Neural progenitor cell (in vitro differentiated cells): Measurements from ENCODE around the gene ADGRG2. TPM values are rescaled to one million over a fixed set of nuclear protein-coding genes. Genes with fewer than 3 reads are reported as not detected.

ENCODE experiments used
- DNase-seq: peaks from one replicate; pipeline ENCODE4 v3.0.0-alpha.2; 2016; ENCODE audit warnings: low spot score
- H2AFZ ChIP-seq: fragments of 200-600 bp; sonication (generic); replicated peaks from 2 replicates; pipeline ENCODE4 v1.6.1; 2016; ENCODE audit warnings: antibody characterized with exemption
- H3F3A ChIP-seq: fragments of 200-600 bp; sonication (generic); 2 replicates; pipeline ENCODE4 v1.6.1; 2016; ENCODE audit warnings: antibody characterized with exemption, low read depth
- H3K27ac ChIP-seq: fragments of 200-600 bp; sonication (generic); 2 replicates; pipeline ENCODE4 v1.5.1; 2016; ENCODE audit warnings: mild to moderate bottlenecking
- H3K27me3 ChIP-seq: fragments of 200-600 bp; sonication (generic); 2 replicates; pipeline ENCODE4 v1.6.1; 2016; ENCODE audit warnings: mild to moderate bottlenecking, moderate library complexity
- H3K36me3 ChIP-seq: fragments of 200-600 bp; sonication (generic); 2 replicates; pipeline ENCODE4 v1.5.1; 2016
- H3K4me1 ChIP-seq: fragments of 200-600 bp; sonication (generic); 2 replicates; pipeline ENCODE4 v1.6.1; 2016; ENCODE audit warnings: mixed run types
- H3K4me2 ChIP-seq: fragments of 200-600 bp; sonication (generic); 2 replicates; pipeline ENCODE4 v1.6.1; 2016
- H3K4me3 ChIP-seq: fragments of 200-600 bp; sonication (generic); 2 replicates; pipeline ENCODE4 v1.5.1; 2016
- H3K79me2 ChIP-seq: fragments of 200-600 bp; sonication (generic); 2 replicates; pipeline ENCODE4 v1.6.1; 2016; ENCODE audit warnings: low read depth
- H3K9ac ChIP-seq: fragments of 200-600 bp; sonication (generic); 2 replicates; pipeline ENCODE4 v1.6.1; 2016
- H3K9me3 ChIP-seq: fragments of 200-600 bp; sonication (generic); 2 replicates; pipeline ENCODE4 v1.5.1; 2016; ENCODE audit warnings: low read depth
- H4K20me1 ChIP-seq: fragments of 200-600 bp; sonication (generic); 2 replicates; pipeline ENCODE4 v1.6.1; 2016; ENCODE audit warnings: low read depth
- H3K27ac Mint-ChIP-seq: 3 replicates; pipeline ENCODE4 v1.8.0; 2021; ENCODE audit warnings: mixed read lengths
- H3K27me3 Mint-ChIP-seq: 2 replicates; pipeline ENCODE4 v1.8.0; 2022; ENCODE audit warnings: low read depth, mild to moderate bottlenecking, inconsistent platforms, moderate library complexity, mixed read lengths; ENCODE audit not compliant: insufficient read depth
- H3K36me3 Mint-ChIP-seq: 3 replicates; pipeline ENCODE4 v1.8.0; 2021; ENCODE audit warnings: mixed read lengths
- H3K4me1 Mint-ChIP-seq: 3 replicates; pipeline ENCODE4 v1.8.0; 2021; ENCODE audit warnings: mixed read lengths
- H3K4me3 Mint-ChIP-seq: 3 replicates; pipeline ENCODE4 v1.8.0; 2021; ENCODE audit warnings: mild to moderate bottlenecking, moderate library complexity, mixed read lengths
- H3K9me3 Mint-ChIP-seq: 3 replicates; pipeline ENCODE4 v1.8.0; 2020; ENCODE audit warnings: mixed read lengths
- EZH2 ChIP-seq: fragments of 200-600 bp; sonication (generic); IDR thresholded peaks from 2 replicates; pipeline ENCODE4 v1.6.1; 2017; ENCODE audit warnings: antibody characterized with exemption, mild to moderate bottlenecking, moderate library complexity
- EZH2phosphoT487 ChIP-seq: fragments of 200-600 bp; sonication (generic); IDR thresholded peaks from 2 replicates; pipeline ENCODE4 v1.6.1; 2017; ENCODE audit warnings: antibody characterized with exemption
- total RNA-seq: library from RNA; depleted of rRNA; stranded (reverse); fragments of >200 nt; gene quantifications from 2 replicates; pipeline ENCODE4 v1.2.3, GENCODE V29; 2015; ENCODE audit warnings: low replicate concordance
- TF ChIP-seq, protein P1 (sequence below): fragments of 200-600 bp; sonication (generic); IDR thresholded peaks from 2 replicates; pipeline ENCODE4 v1.5.1; 2017; ENCODE audit warnings: antibody characterized with exemption, mild to moderate bottlenecking

Gene ADGRG2
- total RNA-seq, 1 donor from 2014 or later: 0.80 TPM

DNA sequence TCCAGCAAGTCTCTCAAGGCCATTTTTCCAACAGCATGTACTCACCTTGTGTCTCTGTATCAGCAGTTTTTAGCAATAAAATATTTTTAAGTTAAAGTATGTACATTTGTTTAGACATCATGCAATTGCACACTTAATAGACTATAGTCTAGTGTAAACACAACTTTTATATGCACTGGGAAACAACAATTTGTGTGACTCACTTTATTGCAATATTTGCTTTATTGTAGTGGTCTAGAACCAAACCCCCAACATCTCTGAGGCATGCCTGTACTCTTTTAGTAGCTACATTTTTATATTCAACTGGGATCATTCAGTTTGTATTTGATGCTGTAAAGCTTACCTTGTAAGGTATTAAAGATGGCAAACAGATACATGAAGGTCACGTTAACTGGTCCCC is 123.6 kb downstream of the ADGRG2 start:
- Mint-ChIP-seq H3K9me3 (no peaks in the 10 kb centered on the region), H3K27ac (no peak overlapping the region), H3K36me3 (no peaks in the 10 kb centered on the region), H3K4me3 (no peak overlapping the region), H3K4me1 (peaks cover 5% of the 10 kb centered on the region), H3K27me3 (no peaks in the 10 kb centered on the region)
- no peaks in the 10 kb centered on the region for H3K9me3 ChIP-seq
- no peaks in the 10 kb centered on the region for H3K36me3 ChIP-seq
- peaks cover 16% of the 10 kb centered on the region for H3F3A ChIP-seq
- no peaks in the 10 kb centered on the region for H3K79me2 ChIP-seq
- H3K4me3 ChIP-seq: no peak overlapping the region
- no peak overlapping the region for H3K9ac ChIP-seq
- TF ChIP-seq, protein P1, sequence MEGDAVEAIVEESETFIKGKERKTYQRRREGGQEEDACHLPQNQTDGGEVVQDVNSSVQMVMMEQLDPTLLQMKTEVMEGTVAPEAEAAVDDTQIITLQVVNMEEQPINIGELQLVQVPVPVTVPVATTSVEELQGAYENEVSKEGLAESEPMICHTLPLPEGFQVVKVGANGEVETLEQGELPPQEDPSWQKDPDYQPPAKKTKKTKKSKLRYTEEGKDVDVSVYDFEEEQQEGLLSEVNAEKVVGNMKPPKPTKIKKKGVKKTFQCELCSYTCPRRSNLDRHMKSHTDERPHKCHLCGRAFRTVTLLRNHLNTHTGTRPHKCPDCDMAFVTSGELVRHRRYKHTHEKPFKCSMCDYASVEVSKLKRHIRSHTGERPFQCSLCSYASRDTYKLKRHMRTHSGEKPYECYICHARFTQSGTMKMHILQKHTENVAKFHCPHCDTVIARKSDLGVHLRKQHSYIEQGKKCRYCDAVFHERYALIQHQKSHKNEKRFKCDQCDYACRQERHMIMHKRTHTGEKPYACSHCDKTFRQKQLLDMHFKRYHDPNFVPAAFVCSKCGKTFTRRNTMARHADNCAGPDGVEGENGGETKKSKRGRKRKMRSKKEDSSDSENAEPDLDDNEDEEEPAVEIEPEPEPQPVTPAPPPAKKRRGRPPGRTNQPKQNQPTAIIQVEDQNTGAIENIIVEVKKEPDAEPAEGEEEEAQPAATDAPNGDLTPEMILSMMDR: no peak
- H3K4me2 ChIP-seq: no peak overlapping the region
- H3K27me3 ChIP-seq: no peaks in the 10 kb centered on the region
- peaks cover 4% of the 10 kb centered on the region for H3K4me1 ChIP-seq
- no peak overlapping the region for H2AFZ ChIP-seq
- no peak for DNase-seq
- no peaks in the 10 kb centered on the region for H4K20me1 ChIP-seq
- no peak overlapping the region for H3K27ac ChIP-seq

DNA sequence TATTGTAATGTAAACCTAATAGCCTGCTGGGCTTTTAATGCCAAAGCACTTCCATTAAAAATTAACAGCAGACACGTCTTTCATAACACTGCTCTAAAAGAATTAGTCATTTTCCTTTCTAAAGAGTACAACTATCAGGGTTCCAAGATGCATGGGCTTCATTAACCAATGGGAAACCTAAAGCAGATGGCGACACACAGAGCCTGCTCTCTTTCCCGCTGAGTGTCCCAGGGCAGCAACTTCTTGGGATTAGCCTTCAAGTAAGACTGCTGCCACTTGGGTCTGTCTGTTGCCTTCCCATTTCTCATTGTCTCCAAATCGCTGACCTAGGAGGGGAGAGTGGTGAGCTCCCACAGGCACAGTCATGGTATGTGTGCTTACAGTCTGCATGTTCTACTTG is 124.4 kb downstream of the ADGRG2 start:
- Histone ChIP-seq H3K9me3 (no peaks in the 10 kb centered on the region), H3K27ac (no peak overlapping the region), H3K4me3 (no peak overlapping the region), H3K36me3 (no peaks in the 10 kb centered on the region), H2AFZ (no peak overlapping the region), H4K20me1 (no peaks in the 10 kb centered on the region), H3F3A (peaks cover 16% of the 10 kb centered on the region), H3K4me1 (peaks cover 4% of the 10 kb centered on the region), H3K4me2 (peak overlapping the region; percentile 11), H3K79me2 (no peaks in the 10 kb centered on the region), H3K9ac (no peak overlapping the region), H3K27me3 (no peaks in the 10 kb centered on the region)
- Mint-ChIP-seq H3K27ac (no peak overlapping the region), H3K36me3 (no peaks in the 10 kb centered on the region), H3K4me1 (peaks cover 5% of the 10 kb centered on the region), H3K27me3 (no peaks in the 10 kb centered on the region), H3K4me3 (no peak overlapping the region), H3K9me3 (no peaks in the 10 kb centered on the region)
- no peak for TF ChIP-seq EZH2phosphoT487
- TF ChIP-seq, protein P1: no peak
- TF ChIP-seq EZH2: no peak
- peak; percentile 40 for DNase-seq

DNA sequence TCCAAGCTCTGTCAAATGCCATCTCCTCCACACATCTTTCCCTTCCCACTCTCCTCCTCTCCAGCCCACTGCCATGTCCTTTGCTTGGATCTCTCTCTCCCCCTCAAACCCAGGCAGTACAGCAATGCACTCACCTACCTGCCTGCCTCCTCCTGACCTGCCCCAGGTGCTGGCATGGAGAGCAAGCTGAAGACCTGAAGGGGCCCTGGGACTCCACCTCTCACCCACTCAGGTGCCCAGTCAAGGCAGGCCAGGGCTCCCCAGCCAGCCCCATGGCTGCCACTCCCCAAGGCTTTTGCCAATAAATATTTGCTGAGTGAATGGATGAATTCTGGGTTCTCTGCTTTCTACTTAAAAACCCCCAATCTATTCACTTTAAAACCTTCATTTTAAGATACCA is 125.7 kb downstream of the ADGRG2 start:
- H3K27ac Mint-ChIP-seq: no peak overlapping the region
- Histone ChIP-seq H3K36me3 (no peaks in the 10 kb centered on the region), H3K9ac (no peak overlapping the region), H3K4me1 (peaks cover 4% of the 10 kb centered on the region), H3F3A (peaks cover 16% of the 10 kb centered on the region), H4K20me1 (no peaks in the 10 kb centered on the region), H3K4me2 (no peak overlapping the region), H2AFZ (no peak overlapping the region), H3K9me3 (no peaks in the 10 kb centered on the region), H3K27me3 (no peaks in the 10 kb centered on the region), H3K4me3 (no peak overlapping the region), H3K27ac (no peak overlapping the region), H3K79me2 (no peaks in the 10 kb centered on the region)
- no peak for DNase-seq
- H3K27me3 Mint-ChIP-seq: no peaks in the 10 kb centered on the region
- H3K4me1 Mint-ChIP-seq: peaks cover 5% of the 10 kb centered on the region
- no peak overlapping the region for H3K4me3 Mint-ChIP-seq
- no peaks in the 10 kb centered on the region for H3K9me3 Mint-ChIP-seq
- no peaks in the 10 kb centered on the region for H3K36me3 Mint-ChIP-seq
- TF ChIP-seq EZH2phosphoT487 (no peak), EZH2 (no peak)
- TF ChIP-seq, protein P1: no peak

DNA sequence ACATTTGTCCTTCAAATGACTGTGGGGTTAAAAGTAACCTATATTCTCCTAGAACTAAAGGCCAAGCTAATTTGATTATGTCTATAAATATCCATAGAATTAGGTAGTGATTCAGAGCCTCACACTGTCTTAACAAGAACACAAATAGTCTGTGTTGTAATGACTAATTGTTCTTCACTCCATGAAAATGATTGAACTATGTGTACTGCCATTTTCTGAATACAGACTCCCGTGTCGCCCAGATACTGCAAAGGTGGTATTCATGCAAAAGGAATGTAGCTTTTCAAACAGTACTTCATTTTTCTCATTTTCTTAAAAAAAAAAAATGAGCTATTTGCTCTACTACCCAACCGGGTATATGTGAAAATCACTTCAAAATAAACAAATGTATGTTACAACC is 127.0 kb downstream of the ADGRG2 start:
- Histone ChIP-seq H3F3A (peaks cover 16% of the 10 kb centered on the region), H3K27ac (no peak overlapping the region), H3K9me3 (no peaks in the 10 kb centered on the region), H3K27me3 (no peaks in the 10 kb centered on the region), H4K20me1 (no peaks in the 10 kb centered on the region), H3K4me3 (no peak overlapping the region), H3K4me2 (no peak overlapping the region), H3K79me2 (no peaks in the 10 kb centered on the region), H2AFZ (no peak overlapping the region), H3K9ac (no peak overlapping the region), H3K36me3 (no peaks in the 10 kb centered on the region), H3K4me1 (peaks cover 4% of the 10 kb centered on the region)
- Mint-ChIP-seq H3K27me3 (no peaks in the 10 kb centered on the region), H3K27ac (no peak overlapping the region), H3K4me1 (peaks cover 5% of the 10 kb centered on the region), H3K4me3 (no peak overlapping the region), H3K9me3 (no peaks in the 10 kb centered on the region), H3K36me3 (no peaks in the 10 kb centered on the region)
- DNase-seq: no peak
- TF ChIP-seq EZH2phosphoT487: no peak
- TF ChIP-seq, protein P1: no peak
- TF ChIP-seq EZH2: no peak
